HG02852 (cell line): Measurements from ENCODE around the gene CXCL13.
A peak's percentile ranks its signal among the peaks of the same experiment; 100 is the strongest.
"Not testable (repeated sequence)": the region's sequence is repeated elsewhere in the genome, so short reads cannot be mapped to it uniquely, and the experiment has no call there.

Experiments used
- ATAC-seq: cut with Tn5 transposase; IDR thresholded peaks from one replicate; pipeline ENCODE4 v1.9.1; 2021; ENCODE audit warnings: mild to moderate bottlenecking, moderate library complexity; ENCODE audit not compliant: unreplicated experiment

Gene CXCL13

GRCh38 chr4:77600521-77601451, 4.8 kb upstream of the CXCL13 start:
- ATAC-seq, result peak; percentile 47

- peak; percentile 60 for ATAC-seq
Measured at GRCh38 chr4:77601614-77602187, 3.9 kb upstream of the CXCL13 start.

- no peak for ATAC-seq
Measured at GRCh38 chr4:77613267-77613666, 7.6 kb downstream of the CXCL13 start.

GRCh38 chr4:77615153-77615552, 9.5 kb downstream of the CXCL13 start:
- ATAC-seq, result no peak

GRCh38 chr4:77617203-77617602, 11.6 kb downstream of the CXCL13 start:
- no peak for ATAC-seq

- ATAC-seq, result peak; percentile 92
Measured at GRCh38 chr4:77618383-77619241, 13.0 kb downstream of the CXCL13 start.

- ATAC-seq, result no peak
Measured at GRCh38 chr4:77619408-77619807, 13.8 kb downstream of the CXCL13 start.

GRCh38 chr4:77621254-77621653, 15.6 kb downstream of the CXCL13 start:
- ATAC-seq, result no peak

- no peak for ATAC-seq
Measured at GRCh38 chr4:77623091-77623490, 17.5 kb downstream of the CXCL13 start.

GRCh38 chr4:77624213-77624612, 18.6 kb downstream of the CXCL13 start:
- no peak for ATAC-seq

- ATAC-seq, result no peak
Measured at GRCh38 chr4:77625485-77625884, 19.9 kb downstream of the CXCL13 start.

- peak; percentile 93 for ATAC-seq
Measured at GRCh38 chr4:77629885-77630284, 24.3 kb downstream of the CXCL13 start.

GRCh38 chr4:77631276-77631675, 25.7 kb downstream of the CXCL13 start:
- no peak for ATAC-seq

GRCh38 chr4:77634132-77634785, 28.6 kb downstream of the CXCL13 start:
- ATAC-seq, result no peak

GRCh38 chr4:77635246-77635645, 29.6 kb downstream of the CXCL13 start:
- ATAC-seq, result no peak

- ATAC-seq, result no peak
Measured at GRCh38 chr4:77635876-77636275, 30.3 kb downstream of the CXCL13 start.

GRCh38 chr4:77636902-77637301, 31.3 kb downstream of the CXCL13 start:
- no peak for ATAC-seq

GRCh38 chr4:77644069-77644468, 38.4 kb downstream of the CXCL13 start:
- not testable (repeated sequence) for ATAC-seq

GRCh38 chr4:77650787-77651186, 45.2 kb downstream of the CXCL13 start:
- ATAC-seq, result no peak

- no peak for ATAC-seq
Measured at GRCh38 chr4:77651820-77652219, 46.2 kb downstream of the CXCL13 start.
